CD4-positive, alpha-beta T cell treated with Interleukin-1 beta for 1 hour (primary cell): ENCODE measurements around the gene DNALI1.
A peak's percentile ranks its signal among the peaks of the same experiment; 100 is the strongest.
"Not testable (repeated sequence)": the region's sequence is repeated elsewhere in the genome, so short reads cannot be mapped to it uniquely, and the experiment has no call there.

Source experiments
- DNase-seq, 2 donors: peaks; one replicate each; pipeline ENCODE4 v3.0.0-alpha.2; 2020 to 2022

DNALI1 gene

GRCh38 chr1:37556712-37557196 is at the start of gene DNALI1:
TSS of gene DNALI1 (plus strand) at chr1:37556940. CDS start at chr1:37556995, 55 bp downstream.
- DNase-seq, result peak; percentile 27 to 42

GRCh38 chr1:37509181-37509580 is 47.6 kb upstream of the DNALI1 start:
- DNase-seq, result no peak

- peak; percentile 51 to 56 for DNase-seq
Observed at GRCh38 chr1:37513795-37514349, 42.9 kb upstream of the DNALI1 start.

- DNase-seq, result peak; percentile 85 to 86
Observed at GRCh38 chr1:37514350-37515184, 42.2 kb upstream of the DNALI1 start, which contains the start of gene MEAF6. TSS of gene MEAF6 (minus strand) at chr1:37514766. CDS start at chr1:37514746, 20 bp downstream.

- no peak for DNase-seq
Observed at GRCh38 chr1:37515185-37516034, 41.3 kb upstream of the DNALI1 start.

GRCh38 chr1:37517569-37517968 is 39.2 kb upstream of the DNALI1 start:
- DNase-seq, result no peak

- DNase-seq, result not testable (repeated sequence)
Observed at GRCh38 chr1:37518241-37518640, 38.5 kb upstream of the DNALI1 start.

- peak; percentile 66 to 74 for DNase-seq
Observed at GRCh38 chr1:37518929-37519328, 37.8 kb upstream of the DNALI1 start.

- peak in 1 of 2 donors; percentile 10 for DNase-seq
Observed at GRCh38 chr1:37519613-37520012, 37.1 kb upstream of the DNALI1 start.

- not testable (repeated sequence) for DNase-seq
Observed at GRCh38 chr1:37529888-37530287, 26.9 kb upstream of the DNALI1 start.

GRCh38 chr1:37532418-37533156 is 24.2 kb upstream of the DNALI1 start:
- DNase-seq, result not testable (repeated sequence)

- DNase-seq, result no peak
Observed at GRCh38 chr1:37533317-37534093, 23.2 kb upstream of the DNALI1 start.

GRCh38 chr1:37537378-37537777 is 19.4 kb upstream of the DNALI1 start:
- DNase-seq, result no peak

- DNase-seq, result not testable (repeated sequence)
Observed at GRCh38 chr1:37539154-37539553, 17.6 kb upstream of the DNALI1 start.

GRCh38 chr1:37540036-37540785 is 16.5 kb upstream of the DNALI1 start:
- no peak for DNase-seq

GRCh38 chr1:37544530-37544929 is 12.2 kb upstream of the DNALI1 start:
- no peak for DNase-seq

GRCh38 chr1:37545019-37545418 is 11.7 kb upstream of the DNALI1 start:
- DNase-seq, result no peak

- DNase-seq, result no peak
Observed at GRCh38 chr1:37549341-37549740, 7.4 kb upstream of the DNALI1 start.

GRCh38 chr1:37553598-37553926 is 3.2 kb upstream of the DNALI1 start:
- DNase-seq, result no peak

GRCh38 chr1:37553927-37554808 is 2.6 kb upstream of the DNALI1 start, which contains the start of gene SNIP1:
TSS of gene SNIP1 (minus strand) at chr1:37554293. CDS start at chr1:37554229, 64 bp downstream.
- peak; percentile 93 to 94 for DNase-seq
